GM12874 (cell line): ENCODE measurements around the gene PRDM4.

Source experiments
- CTCF ChIP-seq: IDR thresholded peaks from 2 replicates; pipeline ENCODE4 v1.5.1; 2011; ENCODE audit warnings: low read depth, mild to moderate bottlenecking, control low read depth, low read length, moderate library complexity; ENCODE audit not compliant: insufficient read depth

PRDM4 gene

GRCh38 chr12:107794451-107794850 lies 33.5 kb upstream of the PRDM4 start:
- no peak for TF ChIP-seq CTCF

GRCh38 chr12:107791465-107792089 lies 30.6 kb upstream of the PRDM4 start:
- no peak for TF ChIP-seq CTCF

- no peak for TF ChIP-seq CTCF
These were observed 27.9 kb upstream of the PRDM4 start for GRCh38 chr12:107788690-107789458.

GRCh38 chr12:107788281-107788680 lies 27.3 kb upstream of the PRDM4 start:
- no peak for TF ChIP-seq CTCF

GRCh38 chr12:107783406-107784376 lies 22.8 kb upstream of the PRDM4 start:
- no peak for TF ChIP-seq CTCF

- no peak for TF ChIP-seq CTCF
These were observed 21.1 kb upstream of the PRDM4 start for GRCh38 chr12:107782067-107782466.

GRCh38 chr12:107780298-107780697 lies 19.4 kb upstream of the PRDM4 start:
- TF ChIP-seq CTCF: no peak
